COR-L47 (cell line): ENCODE results near the gene DTX2.
"Not testable (repeated sequence)": the region's sequence is repeated elsewhere in the genome, so short reads cannot be mapped to it uniquely, and the experiment has no call there.

Experiments
- DNase-seq: peaks from one replicate; lab custom pipeline; 2025; lab: John Stamatoyannopoulos, UW

Gene DTX2

GRCh38 chr7:76512941-76513816 is 51.7 kb downstream of the DTX2 start:
- no peak for DNase-seq

GRCh38 chr7:76513817-76514799 is 52.6 kb downstream of the DTX2 start:
- DNase-seq, result no peak

DNA sequence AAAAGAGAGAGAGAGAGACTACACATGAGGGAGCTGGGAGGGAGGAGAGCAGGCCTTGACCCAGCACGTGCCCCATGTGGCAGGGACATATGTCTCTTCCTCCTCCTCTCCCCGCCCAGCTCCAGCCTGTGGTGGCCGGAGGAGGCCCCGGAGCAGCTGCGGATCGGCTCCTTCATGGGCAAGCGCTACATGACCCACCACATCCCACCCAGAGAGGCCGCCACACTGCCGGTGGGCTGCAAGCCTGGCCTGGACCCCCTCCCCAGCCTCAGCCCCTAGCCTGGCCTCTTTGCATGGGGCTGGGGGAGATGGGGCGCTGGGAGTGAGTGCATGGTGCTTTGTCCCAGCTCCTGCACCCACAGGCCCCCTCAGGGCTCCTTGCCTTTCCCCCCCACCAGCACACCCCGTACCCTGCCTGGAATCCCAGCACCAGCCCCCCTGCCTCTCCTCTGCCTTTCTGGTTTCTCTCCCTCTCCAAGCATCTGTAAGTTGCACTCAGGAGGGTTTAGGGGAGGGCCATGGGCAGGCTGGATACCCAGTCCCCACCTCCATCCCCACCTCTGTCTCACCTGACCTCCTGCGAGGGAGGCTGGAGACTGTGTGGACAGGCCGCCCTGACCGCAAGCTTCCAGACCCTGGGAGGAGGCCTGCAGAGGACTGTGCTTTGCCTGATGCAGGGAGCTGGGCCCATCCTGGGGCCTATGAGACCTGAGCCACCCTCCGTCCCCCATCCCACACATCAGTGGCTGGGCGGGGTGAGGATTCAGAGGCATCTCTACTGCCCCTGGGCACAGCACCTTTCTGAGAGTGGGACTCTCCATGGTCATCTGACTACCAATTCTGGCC is 53.6 kb downstream of the DTX2 start:
- DNase-seq, result no peak

GRCh38 chr7:76515999-76516443 is 54.5 kb downstream of the DTX2 start:
- no peak for DNase-seq

- not testable (repeated sequence) for DNase-seq
These were observed 55.4 kb downstream of the DTX2 start for GRCh38 chr7:76516932-76517331.

DNA sequence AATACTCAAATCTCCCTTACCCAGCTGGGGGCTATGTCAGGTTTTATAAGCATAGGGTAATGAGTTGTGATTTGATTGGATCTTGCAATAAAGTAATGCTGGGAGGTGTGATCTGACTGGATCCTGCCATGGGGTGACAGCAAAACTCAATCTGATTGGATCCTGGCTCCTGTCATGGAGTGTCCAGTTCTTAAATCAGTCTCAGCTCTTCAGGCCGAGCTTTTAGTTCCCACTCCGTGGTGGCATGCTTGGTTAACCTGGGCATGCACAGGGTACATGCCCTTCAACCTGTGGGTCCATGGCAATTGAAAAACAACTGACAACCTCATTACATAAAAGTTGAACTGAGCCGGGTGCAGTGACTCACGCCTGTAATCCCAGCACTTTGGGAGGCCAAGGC is 64.7 kb downstream of the DTX2 start:
- DNase-seq, result not testable (repeated sequence)

GRCh38 chr7:76531643-76532042 is 70.1 kb downstream of the DTX2 start:
- DNase-seq, result not testable (repeated sequence)

- DNase-seq, result not testable (repeated sequence)
These were observed 81.7 kb downstream of the DTX2 start, which contains the start of gene SPDYE16 for GRCh38 chr7:76543197-76543596. SPDYE16 (minus strand) TSS chr7:76543297; CDS start chr7:76541459, 1,838 bp downstream.

DNA sequence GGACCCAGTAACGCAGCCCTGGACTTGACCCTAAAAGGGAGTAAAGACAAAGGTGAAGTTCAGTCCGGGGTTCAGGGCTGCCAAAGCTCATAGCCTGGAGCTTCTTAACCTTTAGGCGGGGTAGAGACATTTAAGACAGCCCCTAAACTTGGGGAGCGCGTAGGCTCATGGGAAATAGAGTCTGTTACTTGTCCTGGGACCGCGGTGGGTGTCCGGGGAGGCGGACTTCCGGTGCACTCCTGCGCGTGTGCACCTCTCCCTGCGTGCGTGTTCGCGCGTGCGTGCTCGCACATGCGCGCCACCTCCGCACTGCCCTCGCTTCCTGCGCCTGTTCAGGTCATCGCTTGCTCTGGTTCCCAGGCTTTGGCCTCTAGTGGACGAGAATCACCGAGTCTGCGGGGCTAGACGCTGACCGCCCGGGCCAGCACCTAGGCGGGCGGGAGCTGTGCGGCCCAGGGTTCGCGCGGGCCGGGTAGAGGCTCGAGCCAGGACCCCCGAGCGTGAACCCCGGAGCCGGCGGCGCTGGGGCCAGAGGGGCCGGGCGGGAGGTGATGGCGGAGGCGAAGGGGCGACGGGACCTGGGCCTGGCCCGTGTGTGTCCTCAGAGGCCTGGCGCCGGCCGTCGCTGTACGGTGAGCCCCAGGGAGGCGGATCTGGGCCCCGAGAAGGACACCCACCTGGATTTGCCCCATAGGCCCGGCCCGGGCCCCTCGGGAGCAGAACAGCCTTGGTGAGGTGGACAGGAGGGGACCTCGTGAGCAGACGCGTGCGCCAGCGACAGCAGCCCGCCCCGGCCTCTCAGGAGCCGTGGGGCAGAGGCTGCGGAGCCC is 87.7 kb downstream of the DTX2 start:
- DNase-seq, result peak; percentile 67

DNA sequence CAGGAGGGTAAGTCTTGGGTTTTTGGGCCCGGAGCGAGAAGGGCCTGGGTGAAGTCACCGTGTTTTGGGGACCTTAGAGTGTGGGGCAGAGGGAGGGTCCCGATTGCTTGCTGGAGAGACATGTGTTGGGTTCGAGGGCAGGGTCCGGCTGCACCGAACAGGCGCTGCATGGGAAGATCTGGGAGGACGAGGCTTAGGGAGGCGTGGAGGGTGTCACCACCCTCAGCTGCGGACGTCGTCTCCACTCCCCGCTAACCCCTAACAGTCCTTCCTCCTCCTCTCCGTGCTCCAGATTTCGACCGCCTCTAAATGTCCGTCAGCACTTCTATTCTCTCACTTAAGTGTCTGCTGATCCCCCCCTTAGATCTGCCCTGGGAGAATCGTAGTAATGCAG is 88.3 kb downstream of the DTX2 start:
- not testable (repeated sequence) for DNase-seq

DNA sequence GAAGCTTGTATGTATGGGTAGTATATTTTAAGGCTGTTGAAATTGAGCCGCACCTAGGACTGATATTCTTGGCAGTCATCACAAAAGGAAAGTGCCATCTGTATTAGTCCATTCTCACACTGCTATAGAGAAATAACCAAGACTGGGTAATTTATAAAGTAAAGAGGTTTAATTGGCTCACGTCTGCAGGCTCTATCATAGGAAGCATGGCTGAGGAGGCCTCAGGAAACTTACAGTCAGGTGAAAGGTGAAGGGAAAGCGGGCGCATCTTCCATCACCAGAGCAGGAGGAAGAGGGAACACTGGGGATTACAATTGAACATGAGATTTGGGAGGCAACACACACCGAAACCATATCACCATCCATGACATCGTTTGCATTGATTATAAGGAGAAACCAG is 90.5 kb downstream of the DTX2 start:
- DNase-seq, result not testable (repeated sequence)
